ENCODE measurements around the gene FAXC.

FAXC gene

GRCh38 chr6:99295276-99295675 lies 54.2 kb downstream of the FAXC start:
- H3K9ac ChIP-seq (ENCODE audit: low read length): no peak overlapping the region
- H3K4me1 ChIP-seq (ENCODE audit: low read length): no peaks in the 10 kb centered on the region
- H3K27me3 ChIP-seq (ENCODE audit: low read depth, low read length): no peaks in the 10 kb centered on the region
- no peak overlapping the region for H3K4me2 ChIP-seq (ENCODE audit: low read length)
- H3K9me3 ChIP-seq (ENCODE audit: insufficient read depth, low read length): no peaks in the 10 kb centered on the region
- H3K27ac ChIP-seq (ENCODE audit: low read length): no peak overlapping the region
- no peak overlapping the region for H3K4me3 ChIP-seq (ENCODE audit: low read length)
- H3K79me2 ChIP-seq (ENCODE audit: low read length): no peaks in the 10 kb centered on the region
- H4K20me1 ChIP-seq (ENCODE audit: insufficient read depth, low read length): no peaks in the 10 kb centered on the region
- TF ChIP-seq EZH2phosphoT487 (IDR thresholded peaks at IDR 0.05; ENCODE audit: low read depth): no peak
- TF ChIP-seq, protein P1, sequence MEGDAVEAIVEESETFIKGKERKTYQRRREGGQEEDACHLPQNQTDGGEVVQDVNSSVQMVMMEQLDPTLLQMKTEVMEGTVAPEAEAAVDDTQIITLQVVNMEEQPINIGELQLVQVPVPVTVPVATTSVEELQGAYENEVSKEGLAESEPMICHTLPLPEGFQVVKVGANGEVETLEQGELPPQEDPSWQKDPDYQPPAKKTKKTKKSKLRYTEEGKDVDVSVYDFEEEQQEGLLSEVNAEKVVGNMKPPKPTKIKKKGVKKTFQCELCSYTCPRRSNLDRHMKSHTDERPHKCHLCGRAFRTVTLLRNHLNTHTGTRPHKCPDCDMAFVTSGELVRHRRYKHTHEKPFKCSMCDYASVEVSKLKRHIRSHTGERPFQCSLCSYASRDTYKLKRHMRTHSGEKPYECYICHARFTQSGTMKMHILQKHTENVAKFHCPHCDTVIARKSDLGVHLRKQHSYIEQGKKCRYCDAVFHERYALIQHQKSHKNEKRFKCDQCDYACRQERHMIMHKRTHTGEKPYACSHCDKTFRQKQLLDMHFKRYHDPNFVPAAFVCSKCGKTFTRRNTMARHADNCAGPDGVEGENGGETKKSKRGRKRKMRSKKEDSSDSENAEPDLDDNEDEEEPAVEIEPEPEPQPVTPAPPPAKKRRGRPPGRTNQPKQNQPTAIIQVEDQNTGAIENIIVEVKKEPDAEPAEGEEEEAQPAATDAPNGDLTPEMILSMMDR (IDR thresholded peaks at IDR 0.05; ENCODE audit: low read depth, low read length): no peak
- no peak overlapping the region for H2AFZ ChIP-seq (ENCODE audit: low read depth, low read length)
- no peaks in the 10 kb centered on the region for H3K36me3 ChIP-seq (replicated peaks; ENCODE audit: low read depth, low read length)

GRCh38 chr6:99294786-99295185 lies 54.7 kb downstream of the FAXC start:
- H3K36me3 ChIP-seq (replicated peaks; ENCODE audit: low read depth, low read length): no peaks in the 10 kb centered on the region
- no peak for TF ChIP-seq EZH2phosphoT487 (IDR thresholded peaks at IDR 0.05; ENCODE audit: low read depth)
- TF ChIP-seq, protein P1 (IDR thresholded peaks at IDR 0.05; ENCODE audit: low read depth, low read length): no peak
- no peak overlapping the region for H2AFZ ChIP-seq (ENCODE audit: low read depth, low read length)
- no peaks in the 10 kb centered on the region for H4K20me1 ChIP-seq (ENCODE audit: insufficient read depth, low read length)
- no peaks in the 10 kb centered on the region for H3K4me1 ChIP-seq (ENCODE audit: low read length)
- H3K27me3 ChIP-seq (ENCODE audit: low read depth, low read length): no peaks in the 10 kb centered on the region
- H3K9me3 ChIP-seq (ENCODE audit: insufficient read depth, low read length): no peaks in the 10 kb centered on the region
- no peaks in the 10 kb centered on the region for H3K79me2 ChIP-seq (ENCODE audit: low read length)
- no peak overlapping the region for H3K9ac ChIP-seq (ENCODE audit: low read length)
- no peak overlapping the region for H3K4me2 ChIP-seq (ENCODE audit: low read length)
- no peak overlapping the region for H3K4me3 ChIP-seq (ENCODE audit: low read length)
- H3K27ac ChIP-seq (ENCODE audit: low read length): no peak overlapping the region

GRCh38 chr6:99289701-99290100 lies 59.8 kb downstream of the FAXC start:
- Histone ChIP-seq H3K9ac (ENCODE audit: low read length) (no peak overlapping the region), H4K20me1 (ENCODE audit: insufficient read depth, low read length) (no peaks in the 10 kb centered on the region), H3K79me2 (ENCODE audit: low read length) (no peaks in the 10 kb centered on the region), H3K27me3 (ENCODE audit: low read depth, low read length) (no peaks in the 10 kb centered on the region), H3K9me3 (ENCODE audit: insufficient read depth, low read length) (no peaks in the 10 kb centered on the region), H3K4me2 (ENCODE audit: low read length) (no peak overlapping the region), H2AFZ (ENCODE audit: low read depth, low read length) (no peak overlapping the region), H3K27ac (ENCODE audit: low read length) (no peak overlapping the region), H3K4me3 (ENCODE audit: low read length) (no peak overlapping the region), H3K36me3 (replicated peaks; ENCODE audit: low read depth, low read length) (no peaks in the 10 kb centered on the region), H3K4me1 (ENCODE audit: low read length) (no peaks in the 10 kb centered on the region)
- no peak for TF ChIP-seq EZH2phosphoT487 (IDR thresholded peaks at IDR 0.05; ENCODE audit: low read depth)
- TF ChIP-seq, protein P1 (IDR thresholded peaks at IDR 0.05; ENCODE audit: low read depth, low read length): no peak

DNA sequence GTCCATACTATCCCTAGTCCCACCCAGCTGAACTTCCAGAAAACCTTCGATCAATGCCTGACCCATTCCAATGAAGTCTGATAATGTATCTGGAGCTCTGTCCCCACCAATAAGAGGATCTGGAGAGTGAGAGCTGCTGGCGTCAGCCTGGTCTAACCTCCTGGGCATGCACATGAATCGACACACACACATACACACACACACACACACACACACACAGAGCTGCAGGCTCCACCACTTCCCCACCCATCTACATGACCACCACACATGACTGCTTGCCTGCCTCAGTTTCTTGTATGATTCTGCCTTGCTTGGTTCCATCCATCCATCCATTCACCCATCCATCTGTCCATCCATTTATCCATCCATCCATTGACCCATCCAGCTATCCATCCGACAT lies 60.8 kb downstream of the FAXC start:
- Histone ChIP-seq H2AFZ (ENCODE audit: low read depth, low read length) (no peak overlapping the region), H3K36me3 (replicated peaks; ENCODE audit: low read depth, low read length) (no peaks in the 10 kb centered on the region), H3K79me2 (ENCODE audit: low read length) (no peaks in the 10 kb centered on the region), H3K27ac (ENCODE audit: low read length) (no peak overlapping the region), H3K9ac (ENCODE audit: low read length) (no peak overlapping the region), H4K20me1 (ENCODE audit: insufficient read depth, low read length) (no peaks in the 10 kb centered on the region), H3K4me2 (ENCODE audit: low read length) (no peak overlapping the region), H3K4me1 (ENCODE audit: low read length) (no peaks in the 10 kb centered on the region), H3K9me3 (ENCODE audit: insufficient read depth, low read length) (no peaks in the 10 kb centered on the region), H3K27me3 (ENCODE audit: low read depth, low read length) (no peaks in the 10 kb centered on the region), H3K4me3 (ENCODE audit: low read length) (no peak overlapping the region)
- TF ChIP-seq, protein P1 (IDR thresholded peaks at IDR 0.05; ENCODE audit: low read depth, low read length): no peak
- no peak for TF ChIP-seq EZH2phosphoT487 (IDR thresholded peaks at IDR 0.05; ENCODE audit: low read depth)

Data from OCI-LY3 (cell line).